OCI-LY7 (cell line): ENCODE results near the gene DHFR2.
"Not testable (repeated sequence)": the region's sequence is repeated elsewhere in the genome, so short reads cannot be mapped to it uniquely, and the experiment has no call there.

Experiments used
- CTCF ChIP-seq: fragments of 200-600 bp; sonication (generic); conservative IDR thresholded peaks from 2 replicates; pipeline ENCODE4 v1.5.1; 2014; ENCODE audit warnings: mild to moderate bottlenecking, antibody characterized with exemption, low read length, moderate library complexity, mixed read lengths
- EZH2phosphoT487 ChIP-seq: fragments of 200-600 bp; sonication (generic); IDR thresholded peaks from 2 replicates; pipeline ENCODE4 v1.6.1; 2018; ENCODE audit warnings: low read depth, borderline replicate concordance, mild to moderate bottlenecking, mixed run types, antibody characterized with exemption, low read length, moderate library complexity, mixed read lengths

DNA sequence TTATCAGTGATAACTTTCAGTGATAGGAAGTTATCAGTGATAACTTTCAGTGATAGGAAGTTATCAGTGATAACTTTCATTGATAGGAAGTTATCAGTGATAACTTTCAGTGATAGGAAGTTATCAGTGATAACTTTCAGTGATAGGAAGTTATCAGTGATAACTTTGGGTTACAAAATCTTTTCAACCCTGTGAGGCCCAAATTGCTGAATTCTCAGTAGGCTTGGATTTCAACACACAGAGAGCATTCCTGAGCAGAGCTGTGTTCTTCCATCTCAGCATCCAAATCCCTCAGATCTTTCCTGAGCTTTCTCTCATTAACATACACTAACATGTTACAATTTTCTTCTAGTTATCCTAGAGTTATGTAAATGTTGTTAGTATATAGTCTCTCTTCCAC lies 47.5 kb upstream of the DHFR2 start:
- TF ChIP-seq CTCF, EZH2phosphoT487: not testable (repeated sequence)
